ENCODE measurements around the gene ITM2C. TPM values are rescaled to one million over a fixed set of nuclear protein-coding genes. Genes with fewer than 3 reads are reported as not detected.

Gene ITM2C
- total and polyA plus RNA-seq, 9 of the 15 experiments (the other 6 are each of a cell fraction or from before 2014, with no cell fraction given) = 0.49 to 58.8 (median 21.5) TPM

DNA sequence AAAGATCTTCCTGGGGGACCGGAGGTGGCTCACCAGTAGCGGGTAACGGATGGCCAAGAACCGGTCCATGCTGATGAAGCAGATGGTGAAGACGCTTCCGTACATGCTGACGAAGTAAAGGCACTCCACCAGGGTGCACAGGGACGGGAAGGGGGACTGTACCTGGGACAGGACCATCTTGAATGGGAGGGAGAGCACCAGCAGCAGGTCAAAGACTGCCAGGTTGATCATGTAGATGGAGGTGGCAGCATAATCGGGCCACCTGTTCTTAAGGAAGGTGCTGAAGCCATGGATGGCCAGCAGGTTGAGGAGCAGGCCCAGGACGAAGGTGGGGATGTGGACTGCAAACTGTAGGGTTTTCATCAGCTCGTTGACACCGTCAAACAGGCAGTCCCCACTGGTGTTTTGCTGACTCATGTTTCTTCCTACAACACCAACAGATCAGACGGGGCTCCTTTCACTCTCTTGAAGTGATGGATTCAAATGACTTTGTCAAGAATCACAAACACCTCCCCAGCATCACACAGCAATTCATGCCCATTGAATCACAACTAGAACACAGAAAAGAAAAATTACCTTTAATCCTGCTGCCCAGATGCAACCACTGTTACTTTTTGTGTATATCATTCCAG lies 45.9 kb downstream of the ITM2C start (continued):
- TF ChIP-seq, protein P1, sequence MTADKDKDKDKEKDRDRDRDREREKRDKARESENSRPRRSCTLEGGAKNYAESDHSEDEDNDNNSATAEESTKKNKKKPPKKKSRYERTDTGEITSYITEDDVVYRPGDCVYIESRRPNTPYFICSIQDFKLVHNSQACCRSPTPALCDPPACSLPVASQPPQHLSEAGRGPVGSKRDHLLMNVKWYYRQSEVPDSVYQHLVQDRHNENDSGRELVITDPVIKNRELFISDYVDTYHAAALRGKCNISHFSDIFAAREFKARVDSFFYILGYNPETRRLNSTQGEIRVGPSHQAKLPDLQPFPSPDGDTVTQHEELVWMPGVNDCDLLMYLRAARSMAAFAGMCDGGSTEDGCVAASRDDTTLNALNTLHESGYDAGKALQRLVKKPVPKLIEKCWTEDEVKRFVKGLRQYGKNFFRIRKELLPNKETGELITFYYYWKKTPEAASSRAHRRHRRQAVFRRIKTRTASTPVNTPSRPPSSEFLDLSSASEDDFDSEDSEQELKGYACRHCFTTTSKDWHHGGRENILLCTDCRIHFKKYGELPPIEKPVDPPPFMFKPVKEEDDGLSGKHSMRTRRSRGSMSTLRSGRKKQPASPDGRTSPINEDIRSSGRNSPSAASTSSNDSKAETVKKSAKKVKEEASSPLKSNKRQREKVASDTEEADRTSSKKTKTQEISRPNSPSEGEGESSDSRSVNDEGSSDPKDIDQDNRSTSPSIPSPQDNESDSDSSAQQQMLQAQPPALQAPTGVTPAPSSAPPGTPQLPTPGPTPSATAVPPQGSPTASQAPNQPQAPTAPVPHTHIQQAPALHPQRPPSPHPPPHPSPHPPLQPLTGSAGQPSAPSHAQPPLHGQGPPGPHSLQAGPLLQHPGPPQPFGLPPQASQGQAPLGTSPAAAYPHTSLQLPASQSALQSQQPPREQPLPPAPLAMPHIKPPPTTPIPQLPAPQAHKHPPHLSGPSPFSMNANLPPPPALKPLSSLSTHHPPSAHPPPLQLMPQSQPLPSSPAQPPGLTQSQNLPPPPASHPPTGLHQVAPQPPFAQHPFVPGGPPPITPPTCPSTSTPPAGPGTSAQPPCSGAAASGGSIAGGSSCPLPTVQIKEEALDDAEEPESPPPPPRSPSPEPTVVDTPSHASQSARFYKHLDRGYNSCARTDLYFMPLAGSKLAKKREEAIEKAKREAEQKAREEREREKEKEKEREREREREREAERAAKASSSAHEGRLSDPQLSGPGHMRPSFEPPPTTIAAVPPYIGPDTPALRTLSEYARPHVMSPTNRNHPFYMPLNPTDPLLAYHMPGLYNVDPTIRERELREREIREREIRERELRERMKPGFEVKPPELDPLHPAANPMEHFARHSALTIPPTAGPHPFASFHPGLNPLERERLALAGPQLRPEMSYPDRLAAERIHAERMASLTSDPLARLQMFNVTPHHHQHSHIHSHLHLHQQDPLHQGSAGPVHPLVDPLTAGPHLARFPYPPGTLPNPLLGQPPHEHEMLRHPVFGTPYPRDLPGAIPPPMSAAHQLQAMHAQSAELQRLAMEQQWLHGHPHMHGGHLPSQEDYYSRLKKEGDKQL (CRISPR knock-in tag; IDR thresholded peaks at IDR 0.05; ENCODE audit: borderline replicate concordance) = no peak
- TF ChIP-seq RCOR1 (IDR thresholded peaks at IDR 0.05; ENCODE audit: borderline replicate concordance in 1 of 2, low read depth in 2 of 2, low read length in 2 of 2) = 0 out of 4 replicates have a peak, but pooled peaks of 1 of the 2 experiments have one; percentile 14
- TF ChIP-seq ZNF24 (IDR thresholded peaks at IDR 0.05) = no peak
- no peak for TF ChIP-seq JUND (IDR thresholded peaks at IDR 0.05; ENCODE audit: borderline replicate concordance, low read depth, low read length)
- TF ChIP-seq JUND (tag; IDR thresholded peaks at IDR 0.05; ENCODE audit: borderline replicate concordance, low read depth, low read length) = no peak; the same call in 2 of the 3 replicates
- no peak for TF ChIP-seq MAZ (CRISPR knock-in tag; conservative IDR thresholded peaks at IDR 0.05 in 1 of 2, IDR thresholded peaks at IDR 0.05 in 1 of 2)
- no peak for TF ChIP-seq ZNF232 (CRISPR knock-in tag; IDR thresholded peaks at IDR 0.05)
- no peak for TF ChIP-seq KDM4B (IDR thresholded peaks at IDR 0.05; ENCODE audit: borderline replicate concordance in 2 of 2, low read depth in 1 of 2)
- TF ChIP-seq, protein P2, sequence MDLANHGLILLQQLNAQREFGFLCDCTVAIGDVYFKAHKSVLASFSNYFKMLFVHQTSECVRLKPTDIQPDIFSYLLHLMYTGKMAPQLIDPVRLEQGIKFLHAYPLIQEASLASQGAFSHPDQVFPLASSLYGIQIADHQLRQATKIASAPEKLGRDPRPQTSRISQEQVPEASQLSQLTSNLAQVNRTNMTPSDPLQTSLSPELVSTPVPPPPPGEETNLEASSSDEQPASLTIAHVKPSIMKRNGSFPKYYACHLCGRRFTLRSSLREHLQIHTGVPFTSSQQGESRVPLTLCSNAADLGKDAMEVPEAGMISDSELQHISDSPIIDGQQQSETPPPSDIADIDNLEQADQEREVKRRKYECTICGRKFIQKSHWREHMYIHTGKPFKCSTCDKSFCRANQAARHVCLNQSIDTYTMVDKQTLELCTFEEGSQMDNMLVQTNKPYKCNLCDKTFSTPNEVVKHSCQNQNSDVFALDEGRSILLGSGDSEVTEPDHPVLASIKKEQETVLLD (IDR thresholded peaks at IDR 0.05) = no peak
- TF ChIP-seq SRF (CRISPR knock-in tag; IDR thresholded peaks at IDR 0.05) = no peak
- no peak for TF ChIP-seq ZFPM2 (CRISPR knock-in tag; IDR thresholded peaks at IDR 0.05)
- no peak for TF ChIP-seq NFATC3 (IDR thresholded peaks at IDR 0.05)
- TF ChIP-seq, protein P3, sequence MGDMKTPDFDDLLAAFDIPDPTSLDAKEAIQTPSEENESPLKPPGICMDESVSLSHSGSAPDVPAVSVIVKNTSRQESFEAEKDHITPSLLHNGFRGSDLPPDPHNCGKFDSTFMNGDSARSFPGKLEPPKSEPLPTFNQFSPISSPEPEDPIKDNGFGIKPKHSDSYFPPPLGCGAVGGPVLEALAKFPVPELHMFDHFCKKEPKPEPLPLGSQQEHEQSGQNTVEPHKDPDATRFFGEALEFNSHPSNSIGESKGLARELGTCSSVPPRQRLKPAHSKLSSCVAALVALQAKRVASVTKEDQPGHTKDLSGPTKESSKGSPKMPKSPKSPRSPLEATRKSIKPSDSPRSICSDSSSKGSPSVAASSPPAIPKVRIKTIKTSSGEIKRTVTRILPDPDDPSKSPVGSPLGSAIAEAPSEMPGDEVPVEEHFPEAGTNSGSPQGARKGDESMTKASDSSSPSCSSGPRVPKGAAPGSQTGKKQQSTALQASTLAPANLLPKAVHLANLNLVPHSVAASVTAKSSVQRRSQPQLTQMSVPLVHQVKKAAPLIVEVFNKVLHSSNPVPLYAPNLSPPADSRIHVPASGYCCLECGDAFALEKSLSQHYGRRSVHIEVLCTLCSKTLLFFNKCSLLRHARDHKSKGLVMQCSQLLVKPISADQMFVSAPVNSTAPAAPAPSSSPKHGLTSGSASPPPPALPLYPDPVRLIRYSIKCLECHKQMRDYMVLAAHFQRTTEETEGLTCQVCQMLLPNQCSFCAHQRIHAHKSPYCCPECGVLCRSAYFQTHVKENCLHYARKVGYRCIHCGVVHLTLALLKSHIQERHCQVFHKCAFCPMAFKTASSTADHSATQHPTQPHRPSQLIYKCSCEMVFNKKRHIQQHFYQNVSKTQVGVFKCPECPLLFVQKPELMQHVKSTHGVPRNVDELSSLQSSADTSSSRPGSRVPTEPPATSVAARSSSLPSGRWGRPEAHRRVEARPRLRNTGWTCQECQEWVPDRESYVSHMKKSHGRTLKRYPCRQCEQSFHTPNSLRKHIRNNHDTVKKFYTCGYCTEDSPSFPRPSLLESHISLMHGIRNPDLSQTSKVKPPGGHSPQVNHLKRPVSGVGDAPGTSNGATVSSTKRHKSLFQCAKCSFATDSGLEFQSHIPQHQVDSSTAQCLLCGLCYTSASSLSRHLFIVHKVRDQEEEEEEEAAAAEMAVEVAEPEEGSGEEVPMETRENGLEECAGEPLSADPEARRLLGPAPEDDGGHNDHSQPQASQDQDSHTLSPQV (IDR thresholded peaks at IDR 0.05) = 0 out of 2 replicates have a peak, but pooled peaks have one; percentile 39
- no peak for TF ChIP-seq ESRRB (CRISPR knock-in tag; IDR thresholded peaks at IDR 0.05; ENCODE audit: borderline replicate concordance)
- TF ChIP-seq GTF2F1 (IDR thresholded peaks at IDR 0.05; ENCODE audit: low read depth, low read length) = no peak
